ENCODE measurements around the gene NCAM1. TPM values are rescaled to one million over a fixed set of nuclear protein-coding genes. Genes with fewer than 3 reads are reported as not detected.
"Not testable (repeated sequence)": the region's sequence is repeated elsewhere in the genome, so short reads cannot be mapped to it uniquely, and the experiment has no call there.

Gene NCAM1
- total RNA-seq, 2 donors from 2014 or later: 0.40 to 0.44 TPM

DNA sequence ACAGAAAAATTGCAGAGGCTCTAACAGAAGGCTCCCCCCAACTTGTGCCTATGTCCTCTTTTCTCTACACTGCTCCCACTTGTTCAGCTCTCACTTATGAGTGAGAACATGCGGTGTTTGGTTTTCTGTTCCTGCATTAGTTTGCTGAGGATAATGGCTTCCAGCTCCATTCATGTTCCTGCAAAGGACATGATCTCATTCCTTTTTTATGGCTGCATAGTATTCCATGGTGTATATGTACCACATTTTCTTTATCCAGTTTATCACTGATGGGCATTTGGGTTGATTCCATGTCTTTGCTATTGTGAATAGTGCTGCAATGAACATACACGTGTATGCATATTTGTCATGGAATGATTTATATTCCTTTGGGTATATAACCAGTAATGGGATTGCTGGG lies 91.8 kb downstream of the NCAM1 start:
- not testable (repeated sequence) for H3K27me3 Mint-ChIP-seq; H3K9me3 ChIP-seq (ENCODE audit: control insufficient read depth, low read length, poor library complexity, severe bottlenecking); H3K36me3 Mint-ChIP-seq (ENCODE audit: low read depth); DNase-seq; H3K4me1 Mint-ChIP-seq; ATAC-seq; H3K27ac Mint-ChIP-seq; H3K4me3 Mint-ChIP-seq

DNA sequence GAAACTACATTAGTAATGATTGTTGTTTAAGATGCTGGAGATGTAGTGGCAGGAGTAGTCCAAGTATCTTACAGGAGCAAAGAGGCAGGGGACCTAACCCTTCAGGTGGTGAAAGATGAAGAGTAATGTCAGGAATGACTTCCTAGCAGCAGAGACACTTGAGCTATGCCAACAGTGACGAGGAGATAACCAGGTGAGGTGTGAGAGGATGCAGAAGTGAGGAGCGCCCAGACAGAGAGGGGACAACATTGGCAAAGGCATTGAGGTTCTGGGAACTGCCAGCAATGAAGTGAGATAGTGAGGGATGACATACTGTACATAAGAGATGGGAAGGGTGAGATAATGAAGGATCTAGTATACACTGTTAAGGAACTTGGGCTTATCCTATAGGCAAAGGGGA lies 95.8 kb downstream of the NCAM1 start:
- no peak overlapping the region for H3K4me3 Mint-ChIP-seq
- H3K36me3 Mint-ChIP-seq (ENCODE audit: low read depth): no peaks in the 10 kb centered on the region
- H3K27me3 Mint-ChIP-seq: peaks cover 11% of the 10 kb centered on the region
- H3K4me1 Mint-ChIP-seq: no peaks in the 10 kb centered on the region
- ATAC-seq (no peak), DNase-seq (no peak)
- no peaks in the 10 kb centered on the region for H3K9me3 ChIP-seq (ENCODE audit: control insufficient read depth, low read length, poor library complexity, severe bottlenecking)
- H3K27ac Mint-ChIP-seq: no peak overlapping the region

DNA sequence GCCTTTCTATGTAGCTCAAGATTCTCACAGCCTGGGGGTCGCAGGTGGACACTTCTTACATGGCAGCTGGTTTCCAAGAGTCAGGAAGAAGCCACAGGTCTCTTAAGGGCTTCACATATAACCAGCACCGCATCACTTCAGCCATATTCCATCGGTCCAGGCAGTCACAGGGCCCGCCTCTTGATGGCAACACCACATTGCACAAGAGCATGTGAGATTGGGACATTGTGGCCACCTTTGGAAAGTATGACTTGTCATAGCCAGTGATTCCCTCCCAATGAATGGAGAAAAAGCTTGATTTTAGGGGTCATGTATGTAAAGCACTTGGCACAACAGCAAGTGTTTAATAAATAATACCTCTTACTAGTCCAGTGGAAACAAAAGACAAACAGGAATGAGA lies 98.3 kb downstream of the NCAM1 start:
- H3K27ac Mint-ChIP-seq: no peak overlapping the region
- DNase-seq (no peak), ATAC-seq (no peak)
- H3K27me3 Mint-ChIP-seq: peaks cover 6% of the 10 kb centered on the region
- H3K4me3 Mint-ChIP-seq: no peak overlapping the region
- no peaks in the 10 kb centered on the region for H3K36me3 Mint-ChIP-seq (ENCODE audit: low read depth)
- H3K4me1 Mint-ChIP-seq: no peaks in the 10 kb centered on the region
- H3K9me3 ChIP-seq (ENCODE audit: control insufficient read depth, low read length, poor library complexity, severe bottlenecking): no peaks in the 10 kb centered on the region

DNA sequence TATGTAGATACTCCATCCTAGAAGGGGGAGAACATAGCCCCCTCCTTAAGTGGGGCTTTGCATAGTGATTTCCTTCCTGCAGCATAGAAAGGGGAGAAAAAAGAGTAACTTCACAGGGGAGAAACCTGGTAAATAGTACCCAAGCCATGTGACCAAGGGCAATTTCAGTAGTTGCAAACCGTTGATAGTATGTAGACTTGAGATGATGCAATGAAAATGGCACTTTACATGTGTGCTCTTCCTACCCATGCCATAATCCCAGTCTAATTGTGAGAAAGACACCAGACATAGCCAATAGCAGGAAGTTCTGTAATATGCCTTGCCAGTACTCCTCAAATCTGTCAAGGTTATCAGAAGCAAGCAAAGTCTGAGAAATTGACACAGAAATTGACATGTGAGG lies 104.1 kb downstream of the NCAM1 start:
- DNase-seq (no peak), ATAC-seq (no peak)
- H3K9me3 ChIP-seq (ENCODE audit: control insufficient read depth, low read length, poor library complexity, severe bottlenecking): no peaks in the 10 kb centered on the region
- no peaks in the 10 kb centered on the region for H3K4me1 Mint-ChIP-seq
- H3K36me3 Mint-ChIP-seq (ENCODE audit: low read depth): no peaks in the 10 kb centered on the region
- H3K27ac Mint-ChIP-seq: no peak overlapping the region
- no peak overlapping the region for H3K4me3 Mint-ChIP-seq
- H3K27me3 Mint-ChIP-seq: peaks cover 5% of the 10 kb centered on the region

GRCh38 chr11:113072237-113072858 lies 111.1 kb downstream of the NCAM1 start:
- ATAC-seq (no peak), DNase-seq (no peak)
- no peaks in the 10 kb centered on the region for H3K4me1 Mint-ChIP-seq
- H3K36me3 Mint-ChIP-seq (ENCODE audit: low read depth): no peaks in the 10 kb centered on the region
- H3K27ac Mint-ChIP-seq: no peak overlapping the region
- H3K4me3 Mint-ChIP-seq: no peak overlapping the region
- H3K27me3 Mint-ChIP-seq: no peaks in the 10 kb centered on the region
- no peaks in the 10 kb centered on the region for H3K9me3 ChIP-seq (ENCODE audit: control insufficient read depth, low read length, poor library complexity, severe bottlenecking)

DNA sequence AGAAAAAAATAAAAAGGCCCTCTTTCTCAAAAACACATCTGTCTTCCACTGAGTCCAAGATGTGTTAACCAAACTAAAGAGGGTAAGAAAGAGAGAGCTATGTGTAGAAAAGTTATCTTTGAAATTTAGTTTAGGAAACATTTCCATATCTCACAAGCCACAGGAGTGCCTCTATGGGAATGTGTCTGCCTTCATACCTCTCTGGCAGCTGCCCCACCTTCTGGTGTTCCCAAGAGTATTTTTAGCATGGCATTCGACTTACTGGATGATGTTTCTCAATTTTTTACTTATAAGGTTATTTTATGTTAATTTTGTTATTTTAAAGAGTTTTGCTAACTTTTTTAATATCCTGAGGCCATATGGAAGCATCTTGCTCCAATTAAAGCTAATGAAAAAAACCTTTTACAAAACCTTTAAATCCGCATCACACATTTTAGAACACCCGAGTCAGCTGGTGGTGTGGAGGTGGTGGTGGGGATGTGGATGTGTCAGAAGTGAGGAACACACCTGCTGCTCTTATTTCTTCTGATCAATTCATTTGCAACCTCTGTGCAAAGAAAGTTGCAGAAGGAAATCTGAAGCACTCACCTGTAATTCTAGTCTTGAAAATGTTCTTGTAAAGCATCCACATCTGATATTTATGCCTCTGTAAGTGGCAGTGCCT lies 112.2 kb downstream of the NCAM1 start:
- H3K27ac Mint-ChIP-seq: no peak overlapping the region
- H3K4me3 Mint-ChIP-seq: no peak overlapping the region
- no peaks in the 10 kb centered on the region for H3K36me3 Mint-ChIP-seq (ENCODE audit: low read depth)
- H3K9me3 ChIP-seq (ENCODE audit: control insufficient read depth, low read length, poor library complexity, severe bottlenecking): no peaks in the 10 kb centered on the region
- H3K4me1 Mint-ChIP-seq: no peaks in the 10 kb centered on the region
- H3K27me3 Mint-ChIP-seq: no peaks in the 10 kb centered on the region
- no peak for DNase-seq
- ATAC-seq: no peak

- Mint-ChIP-seq H3K27me3 (no peaks in the 10 kb centered on the region), H3K36me3 (ENCODE audit: low read depth) (no peaks in the 10 kb centered on the region), H3K4me3 (no peak overlapping the region), H3K27ac (no peak overlapping the region), H3K4me1 (no peaks in the 10 kb centered on the region)
- no peak for ATAC-seq
- no peaks in the 10 kb centered on the region for H3K9me3 ChIP-seq (ENCODE audit: control insufficient read depth, low read length, poor library complexity, severe bottlenecking)
- no peak for DNase-seq
These were observed 114.4 kb downstream of the NCAM1 start for GRCh38 chr11:113075586-113076095.

- ATAC-seq: no peak
These were observed 116.2 kb downstream of the NCAM1 start for GRCh38 chr11:113077379-113077778.

GRCh38 chr11:113082341-113082955 lies 121.2 kb downstream of the NCAM1 start:
- H3K4me3 Mint-ChIP-seq: no peak overlapping the region
- no peaks in the 10 kb centered on the region for H3K4me1 Mint-ChIP-seq
- no peak for ATAC-seq
- no peaks in the 10 kb centered on the region for H3K9me3 ChIP-seq (ENCODE audit: control insufficient read depth, low read length, poor library complexity, severe bottlenecking)
- DNase-seq: no peak
- H3K27ac Mint-ChIP-seq: no peak overlapping the region
- H3K36me3 Mint-ChIP-seq (ENCODE audit: low read depth): no peaks in the 10 kb centered on the region
- H3K27me3 Mint-ChIP-seq: peaks cover 25% of the 10 kb centered on the region

More at GRCh38 chr11:113077379-113077778, 116.2 kb downstream of the NCAM1 start:
- Mint-ChIP-seq H3K36me3 (ENCODE audit: low read depth) (no peaks in the 10 kb centered on the region), H3K4me1 (no peaks in the 10 kb centered on the region), H3K27me3 (peaks cover 10% of the 10 kb centered on the region), H3K27ac (no peak overlapping the region), H3K4me3 (no peak overlapping the region)
- no peak for DNase-seq
- no peaks in the 10 kb centered on the region for H3K9me3 ChIP-seq (ENCODE audit: control insufficient read depth, low read length, poor library complexity, severe bottlenecking)

DNA sequence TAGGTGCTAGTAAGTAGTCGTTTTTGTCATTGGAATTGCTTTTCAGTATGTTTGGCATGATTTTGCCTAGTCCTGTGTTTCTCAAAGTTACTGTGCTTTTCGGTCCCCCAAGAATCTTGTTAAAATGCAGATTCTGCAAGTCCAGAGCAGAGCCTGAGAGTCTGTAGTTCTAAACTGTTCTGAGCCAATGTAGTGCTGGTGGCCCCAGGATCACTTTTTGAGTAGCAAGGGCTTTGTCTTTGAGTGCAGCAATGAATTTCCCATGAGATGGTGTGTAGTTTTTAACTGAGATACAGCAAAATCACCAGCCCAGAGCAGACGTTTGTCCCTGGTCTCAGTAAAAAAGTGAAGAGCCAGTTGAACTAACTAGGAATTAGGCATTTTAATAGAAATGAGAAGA lies 122.4 kb downstream of the NCAM1 start:
- Mint-ChIP-seq H3K27ac (no peak overlapping the region), H3K27me3 (peaks cover 29% of the 10 kb centered on the region), H3K36me3 (ENCODE audit: low read depth) (no peaks in the 10 kb centered on the region), H3K4me1 (no peaks in the 10 kb centered on the region), H3K4me3 (no peak overlapping the region)
- ATAC-seq: no peak
- no peak for DNase-seq
- no peaks in the 10 kb centered on the region for H3K9me3 ChIP-seq (ENCODE audit: control insufficient read depth, low read length, poor library complexity, severe bottlenecking)

- DNase-seq (no peak), ATAC-seq (no peak)
- no peak overlapping the region for H3K27ac Mint-ChIP-seq
- no peaks in the 10 kb centered on the region for H3K9me3 ChIP-seq (ENCODE audit: control insufficient read depth, low read length, poor library complexity, severe bottlenecking)
- peaks cover 29% of the 10 kb centered on the region for H3K27me3 Mint-ChIP-seq
- no peak overlapping the region for H3K4me3 Mint-ChIP-seq
- no peaks in the 10 kb centered on the region for H3K4me1 Mint-ChIP-seq
- no peaks in the 10 kb centered on the region for H3K36me3 Mint-ChIP-seq (ENCODE audit: low read depth)
These were observed 123.1 kb downstream of the NCAM1 start for GRCh38 chr11:113084297-113084696.

DNA sequence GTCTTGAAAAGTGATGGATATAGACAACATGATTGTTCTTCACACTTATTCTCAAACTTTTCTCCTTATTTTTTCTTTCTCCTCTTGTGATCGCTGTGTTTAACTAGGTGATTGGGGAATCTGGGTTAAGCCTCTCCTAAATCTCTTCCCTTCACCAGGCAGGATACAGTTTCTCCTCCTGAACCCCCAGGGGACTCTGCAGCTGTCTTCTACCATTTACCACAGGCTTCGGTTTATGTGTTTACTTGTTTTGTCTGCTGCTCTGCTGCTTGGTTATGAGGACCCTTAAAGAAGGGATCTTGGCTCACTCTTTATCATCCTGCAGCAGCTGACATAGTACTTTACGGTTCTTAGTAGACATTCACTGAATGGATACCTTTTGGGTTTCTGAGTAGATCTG lies 124.2 kb downstream of the NCAM1 start:
- DNase-seq (no peak), ATAC-seq (no peak)
- H3K9me3 ChIP-seq (ENCODE audit: control insufficient read depth, low read length, poor library complexity, severe bottlenecking): no peaks in the 10 kb centered on the region
- Mint-ChIP-seq H3K4me1 (no peaks in the 10 kb centered on the region), H3K36me3 (ENCODE audit: low read depth) (no peaks in the 10 kb centered on the region), H3K27me3 (peaks cover 34% of the 10 kb centered on the region), H3K4me3 (no peak overlapping the region), H3K27ac (no peak overlapping the region)

DNA sequence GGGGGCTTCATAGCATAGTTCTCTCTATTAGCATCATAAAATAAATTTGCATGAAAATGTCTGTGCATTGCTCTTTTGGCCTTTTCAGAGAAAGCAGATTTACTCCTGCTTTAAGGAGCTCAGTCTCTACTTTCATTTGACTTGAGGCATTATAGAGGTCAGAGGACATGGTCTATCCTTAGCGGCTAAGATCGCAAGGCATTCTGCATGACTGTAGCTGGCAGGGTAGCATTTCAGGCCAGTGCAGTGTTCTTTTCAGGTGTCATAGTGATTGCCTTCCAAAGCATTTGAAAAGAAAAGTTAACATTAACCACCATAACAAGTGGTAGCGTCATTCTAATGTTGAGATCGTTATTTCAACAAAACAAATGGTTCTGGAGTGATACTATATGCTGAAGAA lies 126.5 kb downstream of the NCAM1 start:
- H3K27ac Mint-ChIP-seq: no peak overlapping the region
- H3K4me3 Mint-ChIP-seq: no peak overlapping the region
- DNase-seq: no peak
- no peaks in the 10 kb centered on the region for H3K9me3 ChIP-seq (ENCODE audit: control insufficient read depth, low read length, poor library complexity, severe bottlenecking)
- no peaks in the 10 kb centered on the region for H3K4me1 Mint-ChIP-seq
- peaks cover 34% of the 10 kb centered on the region for H3K27me3 Mint-ChIP-seq
- H3K36me3 Mint-ChIP-seq (ENCODE audit: low read depth): no peaks in the 10 kb centered on the region
- no peak for ATAC-seq

Data from T-helper 17 cell (primary cell).